Loucy (cell line): ENCODE data around the gene PLGLB2.
"Not testable (repeated sequence)": the region's sequence is repeated elsewhere in the genome, so short reads cannot be mapped to it uniquely, and the experiment has no call there.

ENCODE experiments used
- H2AFZ ChIP-seq: fragments of 200-600 bp; sonication (generic); 2 replicates; pipeline ENCODE4 v1.6.0; 2016; ENCODE audit warnings: antibody characterized with exemption, mild to moderate bottlenecking, low read length, moderate library complexity
- H3F3A ChIP-seq: fragments of 200-600 bp; 2 replicates; pipeline ENCODE4 v1.6.0; 2016; ENCODE audit warnings: antibody characterized with exemption, low read depth, mild to moderate bottlenecking
- H3K27me3 ChIP-seq: fragments of 200-600 bp; sonication (generic); 2 replicates; pipeline ENCODE4 v1.6.1; 2014; ENCODE audit warnings: low read length, mild to moderate bottlenecking; ENCODE audit not compliant: insufficient read depth, poor library complexity, severe bottlenecking
- H3K36me3 ChIP-seq: fragments of 200-600 bp; sonication (generic); 2 replicates; pipeline ENCODE4 v1.6.1; 2016; ENCODE audit warnings: low read length; ENCODE audit not compliant: insufficient read depth
- H3K4me1 ChIP-seq: fragments of 200-600 bp; sonication (generic); 2 replicates; pipeline ENCODE4 v1.5.1; 2014; ENCODE audit warnings: low read length, mild to moderate bottlenecking; ENCODE audit not compliant: insufficient read depth, poor library complexity, severe bottlenecking
- H3K4me2 ChIP-seq: fragments of 200-600 bp; sonication (generic); 2 replicates; pipeline ENCODE4 v1.6.0; 2014; ENCODE audit warnings: antibody characterized with exemption, low read length, low read depth, mild to moderate bottlenecking; ENCODE audit not compliant: poor library complexity, severe bottlenecking
- H3K4me3 ChIP-seq: fragments of 200-600 bp; sonication (generic); 2 replicates; pipeline ENCODE4 v1.5.1; 2014; ENCODE audit warnings: low read length, mild to moderate bottlenecking, mixed read lengths; ENCODE audit not compliant: poor library complexity, severe bottlenecking
- H3K79me2 ChIP-seq: fragments of 200-600 bp; sonication (generic); 2 replicates; pipeline ENCODE4 v1.6.1; 2014; ENCODE audit warnings: low read length; ENCODE audit not compliant: insufficient read depth
- H3K9ac ChIP-seq: fragments of 200-600 bp; sonication (generic); 2 replicates; pipeline ENCODE4 v1.6.0; 2014; ENCODE audit warnings: mild to moderate bottlenecking, low read depth, low read length, moderate library complexity; ENCODE audit not compliant: poor library complexity, severe bottlenecking
- H3K9me2 ChIP-seq: fragments of 200-600 bp; sonication (generic); replicated peaks from 2 replicates; pipeline ENCODE4 v1.6.1; 2016; ENCODE audit warnings: low read depth, low read length, mixed read lengths
- H3K9me3 ChIP-seq: fragments of 200-600 bp; sonication (generic); 2 replicates; pipeline ENCODE4 v1.6.1; 2014; ENCODE audit warnings: mild to moderate bottlenecking, antibody characterized with exemption, low read length, low read depth; ENCODE audit not compliant: insufficient read depth
- H4K20me1 ChIP-seq: fragments of 200-600 bp; sonication (generic); 2 replicates; pipeline ENCODE4 v1.6.0; 2014; ENCODE audit warnings: antibody characterized with exemption, low read length, mild to moderate bottlenecking; ENCODE audit not compliant: insufficient read depth, poor library complexity, severe bottlenecking

Gene PLGLB2

DNA sequence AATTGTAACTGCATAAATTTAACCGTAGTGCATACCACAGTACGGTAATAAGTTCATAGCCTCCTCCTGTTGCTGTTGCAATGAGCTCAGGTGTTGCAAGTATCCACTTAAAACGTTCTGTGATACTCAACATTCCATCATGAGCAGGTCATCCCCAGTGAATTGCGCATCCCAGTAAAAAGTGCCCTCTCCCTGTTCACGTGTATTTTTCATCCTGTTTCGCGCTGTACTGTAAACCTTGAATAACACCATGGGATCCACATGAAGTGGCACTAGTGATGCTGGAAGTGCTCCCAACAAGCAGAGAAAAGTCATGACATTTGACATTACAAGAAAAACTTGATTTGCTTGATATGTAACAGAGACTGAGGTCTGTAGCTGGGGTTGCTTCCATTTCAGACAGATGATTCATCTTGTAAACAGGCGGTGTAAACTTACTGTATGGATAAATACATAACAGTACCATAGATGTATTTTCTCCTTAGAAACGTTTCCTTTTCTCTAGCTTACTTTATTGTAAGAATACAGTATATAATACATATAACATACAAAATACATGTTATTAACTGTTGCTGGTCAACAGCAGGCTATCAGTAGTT is 2.4 kb upstream of the PLGLB2 start:
- not testable (repeated sequence) for H3K27me3 ChIP-seq, H3K9me2 ChIP-seq, H2AFZ ChIP-seq, H3K4me1 ChIP-seq, H3K9me3 ChIP-seq, H4K20me1 ChIP-seq, H3K36me3 ChIP-seq, H3K9ac ChIP-seq, H3K4me2 ChIP-seq, H3K4me3 ChIP-seq, H3K79me2 ChIP-seq, H3F3A ChIP-seq

DNA sequence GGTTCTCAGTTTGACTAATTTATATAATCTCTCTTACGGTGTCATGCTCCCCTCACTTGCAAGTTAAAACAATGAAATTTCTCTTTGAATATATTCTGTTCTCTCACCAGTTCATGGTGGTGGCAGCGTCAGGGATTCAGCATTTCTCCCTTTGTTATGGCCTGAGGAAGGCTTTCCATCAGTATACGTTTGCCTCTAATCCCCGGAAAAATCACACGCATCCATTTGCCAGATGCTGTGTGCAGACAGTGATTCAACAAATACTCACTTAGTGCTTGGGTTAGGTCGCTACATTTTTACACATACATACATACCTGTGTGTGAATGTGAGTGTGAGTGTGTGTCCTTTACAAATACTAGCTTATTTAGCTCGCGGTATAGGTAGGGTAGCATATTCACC is 637 bp downstream of the PLGLB2 start:
- H3K4me3 ChIP-seq, H3K9me3 ChIP-seq, H4K20me1 ChIP-seq: not testable (repeated sequence)

DNA sequence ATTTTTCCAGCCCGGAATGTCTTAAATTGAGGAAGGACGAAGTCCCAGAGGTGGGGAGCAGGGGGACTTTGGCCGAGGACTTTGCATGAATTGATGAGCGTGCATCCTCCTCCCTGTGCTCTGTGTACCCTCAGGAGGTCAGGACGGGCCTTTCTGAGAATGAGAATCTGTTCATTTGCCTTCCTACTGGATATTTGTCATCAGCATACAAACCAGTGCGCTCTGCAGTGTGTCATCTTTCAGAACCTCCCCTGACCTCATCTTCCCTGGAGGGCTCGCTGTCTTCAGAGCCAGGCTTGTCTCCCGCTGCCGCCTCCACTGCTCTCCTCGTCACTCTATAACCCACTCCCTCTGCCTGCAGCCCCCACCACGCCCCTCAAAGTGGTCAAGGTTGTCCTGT is 2.7 kb downstream of the PLGLB2 start:
- H3K9me3 ChIP-seq, H3K4me2 ChIP-seq: not testable (repeated sequence)

More for the DNA sequence above, 637 bp downstream of the PLGLB2 start:
- H3K9ac ChIP-seq, H3K4me1 ChIP-seq, H3K36me3 ChIP-seq, H3K79me2 ChIP-seq, H2AFZ ChIP-seq, H3K9me2 ChIP-seq, H3F3A ChIP-seq, H3K4me2 ChIP-seq, H3K27me3 ChIP-seq: not testable (repeated sequence)

DNA sequence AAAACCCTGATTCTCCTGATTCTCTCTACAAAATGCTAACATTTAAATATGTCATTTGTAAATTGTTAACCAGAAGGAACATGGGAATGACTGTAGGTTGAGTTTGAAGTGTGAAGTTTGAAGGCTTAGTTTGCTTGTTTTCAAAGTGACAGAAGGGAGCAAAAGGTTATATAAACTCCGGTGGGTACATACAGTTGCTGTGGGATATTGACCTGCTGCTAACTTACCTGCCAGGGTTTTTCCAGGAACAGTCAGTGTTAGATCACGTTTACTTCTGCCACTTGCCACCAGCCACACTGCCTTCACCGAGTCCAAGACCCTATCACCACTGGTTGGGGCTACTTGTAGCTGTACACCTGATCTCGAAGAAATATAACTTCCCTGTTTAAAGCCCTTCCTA is 6.9 kb downstream of the PLGLB2 start:
- H3K4me3 ChIP-seq, H3K27me3 ChIP-seq, H3F3A ChIP-seq, H3K9me2 ChIP-seq, H4K20me1 ChIP-seq, H3K4me1 ChIP-seq, H3K9ac ChIP-seq, H3K4me2 ChIP-seq, H3K9me3 ChIP-seq, H2AFZ ChIP-seq, H3K79me2 ChIP-seq, H3K36me3 ChIP-seq: not testable (repeated sequence)

More for the DNA sequence above, 2.7 kb downstream of the PLGLB2 start:
- H3K36me3 ChIP-seq, H2AFZ ChIP-seq, H3K9ac ChIP-seq, H3F3A ChIP-seq, H3K9me2 ChIP-seq, H3K27me3 ChIP-seq, H3K79me2 ChIP-seq, H3K4me1 ChIP-seq, H4K20me1 ChIP-seq, H3K4me3 ChIP-seq: not testable (repeated sequence)
